ENCODE measurements around the gene CLMN. TPM values are rescaled to one million over a fixed set of nuclear protein-coding genes. Genes with fewer than 3 reads are reported as not detected.

Gene CLMN
- total RNA-seq, 4 donors from 2014 or later: 6.5 to 10.0 (median 7.9) TPM

DNA sequence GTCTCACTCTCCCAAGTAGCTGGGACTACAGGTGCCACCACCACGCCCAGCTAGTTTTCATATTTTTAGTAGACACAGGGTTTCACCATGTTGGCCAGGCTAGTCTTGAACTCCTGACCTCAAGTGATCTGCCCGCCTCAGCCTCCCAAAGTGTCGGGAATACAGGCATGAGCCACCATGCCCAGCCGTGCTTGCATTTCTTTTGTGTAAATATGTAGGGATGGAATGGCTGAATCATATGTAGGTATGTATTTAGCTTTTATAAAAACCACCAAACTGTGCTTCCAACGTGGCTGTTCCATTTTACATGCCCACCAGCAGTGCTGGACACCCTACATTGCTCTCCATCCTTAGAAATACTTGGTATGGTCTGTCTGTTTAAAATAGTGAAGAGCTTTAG is 32.8 kb upstream of the CLMN start:
- Histone ChIP-seq H3K27me3 (peaks cover 0 to 6% (median 0%) of the 10 kb centered on the region in 4 donors), H3K9me3 (peaks cover 0 to 16% (median 15%) of the 10 kb centered on the region in 4 donors), H3K36me3 (no peaks in the 10 kb centered on the region), H3K27ac (replicated peaks in 1 of 4) (no peak overlapping the region), H3K4me3 (no peak overlapping the region), H3K4me1 (no peaks in the 10 kb centered on the region)
- DNase-seq (ENCODE audit: extremely low spot score): no peak
- TF ChIP-seq, protein P1, sequence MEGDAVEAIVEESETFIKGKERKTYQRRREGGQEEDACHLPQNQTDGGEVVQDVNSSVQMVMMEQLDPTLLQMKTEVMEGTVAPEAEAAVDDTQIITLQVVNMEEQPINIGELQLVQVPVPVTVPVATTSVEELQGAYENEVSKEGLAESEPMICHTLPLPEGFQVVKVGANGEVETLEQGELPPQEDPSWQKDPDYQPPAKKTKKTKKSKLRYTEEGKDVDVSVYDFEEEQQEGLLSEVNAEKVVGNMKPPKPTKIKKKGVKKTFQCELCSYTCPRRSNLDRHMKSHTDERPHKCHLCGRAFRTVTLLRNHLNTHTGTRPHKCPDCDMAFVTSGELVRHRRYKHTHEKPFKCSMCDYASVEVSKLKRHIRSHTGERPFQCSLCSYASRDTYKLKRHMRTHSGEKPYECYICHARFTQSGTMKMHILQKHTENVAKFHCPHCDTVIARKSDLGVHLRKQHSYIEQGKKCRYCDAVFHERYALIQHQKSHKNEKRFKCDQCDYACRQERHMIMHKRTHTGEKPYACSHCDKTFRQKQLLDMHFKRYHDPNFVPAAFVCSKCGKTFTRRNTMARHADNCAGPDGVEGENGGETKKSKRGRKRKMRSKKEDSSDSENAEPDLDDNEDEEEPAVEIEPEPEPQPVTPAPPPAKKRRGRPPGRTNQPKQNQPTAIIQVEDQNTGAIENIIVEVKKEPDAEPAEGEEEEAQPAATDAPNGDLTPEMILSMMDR (IDR thresholded peaks at IDR 0.05): no peak
- TF ChIP-seq EP300 (IDR thresholded peaks at IDR 0.05): no peak
- no peak for TF ChIP-seq POLR2A (IDR thresholded peaks at IDR 0.05; ENCODE audit: low read depth)
- TF ChIP-seq POLR2AphosphoS5 (IDR thresholded peaks at IDR 0.05): no peak
- 77% methylated on average over 5 of the region's 5 CpGs for WGBS
- intact Hi-C loops (cut with DNase I): no loop called here

DNA sequence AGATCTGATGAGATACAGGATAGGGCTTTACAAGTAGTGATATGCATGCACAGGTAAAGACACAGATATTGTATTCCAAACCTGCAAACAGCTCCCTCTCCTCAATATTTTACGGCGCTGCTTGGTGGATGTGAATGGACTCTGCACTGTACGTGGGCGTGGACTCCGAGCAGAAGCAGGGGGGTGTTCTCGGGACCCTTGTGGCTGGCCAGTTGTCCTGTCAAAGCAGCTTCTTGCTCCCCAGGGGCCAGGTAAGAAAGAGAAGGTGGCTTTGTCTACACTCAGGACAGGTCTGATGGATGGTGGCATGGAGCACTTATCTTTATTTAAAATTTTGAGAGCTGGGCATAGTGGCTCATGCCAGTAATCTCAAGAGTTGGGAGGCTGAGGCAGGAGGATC is 29.5 kb upstream of the CLMN start:
- Histone ChIP-seq H3K27ac (replicated peaks in 1 of 4) (no peak overlapping the region), H3K9me3 (peaks cover 0 to 9% (median 5%) of the 10 kb centered on the region in 4 donors), H3K4me3 (no peak overlapping the region), H3K36me3 (no peaks in the 10 kb centered on the region), H3K27me3 (peaks cover 0 to 6% (median 0%) of the 10 kb centered on the region in 4 donors), H3K4me1 (no peaks in the 10 kb centered on the region)
- 89% methylated on average over 6 of the region's 6 CpGs for WGBS
- intact Hi-C loops (cut with DNase I): no loop called here
- TF ChIP-seq, protein P1 (IDR thresholded peaks at IDR 0.05): no peak
- no peak for TF ChIP-seq POLR2A (IDR thresholded peaks at IDR 0.05; ENCODE audit: low read depth)
- no peak for TF ChIP-seq POLR2AphosphoS5 (IDR thresholded peaks at IDR 0.05)
- TF ChIP-seq EP300 (IDR thresholded peaks at IDR 0.05): no peak
- no peak for DNase-seq (ENCODE audit: extremely low spot score)

DNA sequence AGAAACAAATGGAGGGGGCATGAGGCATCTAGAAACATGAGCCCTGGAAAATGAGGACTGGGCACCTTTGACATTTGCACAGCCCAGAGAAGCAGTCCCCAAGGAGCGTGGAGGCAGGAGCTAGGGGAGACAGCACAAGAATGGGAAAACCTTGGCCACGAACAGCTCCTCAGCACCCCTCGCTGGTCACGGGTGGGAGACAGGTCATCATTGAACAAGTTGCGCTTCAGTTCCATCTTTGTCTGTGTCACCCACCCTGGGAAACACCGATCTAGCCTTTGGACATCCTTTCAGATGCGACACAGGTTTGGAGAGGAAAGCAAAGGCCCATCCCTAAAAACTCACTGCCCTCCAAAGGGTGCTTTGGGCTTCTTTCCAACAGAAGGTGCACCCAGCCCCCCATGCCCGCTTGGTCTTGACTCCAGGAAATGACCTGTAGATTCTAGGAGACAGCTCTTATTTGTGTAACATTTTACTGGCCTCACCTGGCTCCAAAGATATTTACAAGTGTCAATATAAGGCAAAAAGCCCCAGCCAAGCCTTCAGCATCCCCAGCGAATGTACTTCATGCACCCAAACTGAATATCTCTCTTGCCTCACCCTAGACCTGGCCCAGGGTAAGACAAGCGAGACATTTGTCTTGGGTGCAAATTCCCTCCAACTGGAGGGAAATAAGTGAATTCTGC is 28.8 kb upstream of the CLMN start:
- H3K27ac ChIP-seq (replicated peaks in 1 of 4): no peak overlapping the region
- no peaks in the 10 kb centered on the region for H3K36me3 ChIP-seq
- WGBS: 86% methylated on average over 10 of the region's 10 CpGs
- no peaks in the 10 kb centered on the region for H3K4me1 ChIP-seq
- TF ChIP-seq EP300 (IDR thresholded peaks at IDR 0.05): no peak
- TF ChIP-seq POLR2A (IDR thresholded peaks at IDR 0.05; ENCODE audit: low read depth): no peak
- TF ChIP-seq, protein P1 (IDR thresholded peaks at IDR 0.05): no peak
- TF ChIP-seq POLR2AphosphoS5 (IDR thresholded peaks at IDR 0.05): no peak
- peaks cover 0 to 2% (median 0%) of the 10 kb centered on the region in 4 donors for H3K9me3 ChIP-seq
- H3K4me3 ChIP-seq: no peak overlapping the region
- no peak for DNase-seq (ENCODE audit: extremely low spot score)
- intact Hi-C loops (cut with DNase I): no loop called here
- peaks cover 0 to 6% (median 0%) of the 10 kb centered on the region in 4 donors for H3K27me3 ChIP-seq

DNA sequence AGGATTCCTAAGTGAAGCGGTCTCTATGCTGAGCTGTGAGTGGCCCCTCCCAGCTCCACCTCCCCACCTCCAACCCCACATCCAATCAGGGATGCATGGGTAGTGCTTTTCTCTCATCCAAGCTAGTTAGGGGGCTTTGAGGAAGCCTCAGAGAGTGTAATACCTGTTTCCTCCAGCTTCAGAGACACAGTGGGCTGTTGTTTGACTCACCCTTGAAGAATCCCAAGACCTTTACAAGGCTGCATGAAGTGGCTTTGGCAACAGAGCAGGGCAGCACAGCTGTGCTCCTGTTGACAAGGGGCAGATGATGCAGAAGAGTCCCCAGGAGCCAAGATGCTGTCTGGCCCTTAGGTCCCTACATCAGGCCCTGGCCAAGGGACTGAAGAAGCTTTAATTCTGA is 27.1 kb upstream of the CLMN start:
- DNase-seq (ENCODE audit: extremely low spot score): no peak
- H3K27ac ChIP-seq (replicated peaks in 1 of 4): no peak overlapping the region
- no peaks in the 10 kb centered on the region for H3K4me1 ChIP-seq
- no peaks in the 10 kb centered on the region for H3K9me3 ChIP-seq
- no peak for TF ChIP-seq EP300 (IDR thresholded peaks at IDR 0.05)
- no peak for TF ChIP-seq POLR2A (IDR thresholded peaks at IDR 0.05; ENCODE audit: low read depth)
- TF ChIP-seq POLR2AphosphoS5 (IDR thresholded peaks at IDR 0.05): no peak
- intact Hi-C loops (cut with DNase I): no loop called here
- no peaks in the 10 kb centered on the region for H3K36me3 ChIP-seq
- WGBS: 100% methylated on average over 1 of the region's 1 CpG
- H3K4me3 ChIP-seq: no peak overlapping the region
- peaks cover 0 to 6% (median 0%) of the 10 kb centered on the region in 4 donors for H3K27me3 ChIP-seq

DNA sequence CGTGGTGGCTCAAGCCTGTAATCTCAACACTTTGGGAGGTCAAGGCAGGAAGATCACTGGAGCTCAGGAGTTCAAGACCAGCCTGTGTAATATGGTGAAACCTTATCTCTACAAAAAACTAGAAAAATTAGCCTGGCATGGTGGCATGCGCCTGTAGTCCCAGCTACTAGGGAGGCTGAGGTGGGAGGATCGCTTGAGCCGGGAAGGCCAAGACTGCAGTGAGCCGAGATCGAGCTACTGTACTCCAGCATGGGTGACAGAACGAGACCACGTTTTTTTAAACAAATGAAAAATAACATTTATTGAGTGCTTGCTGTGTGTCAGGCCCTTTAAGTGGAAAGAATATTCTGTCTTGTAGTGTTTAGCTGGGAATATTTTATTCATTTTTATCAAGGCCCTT is 26.6 kb upstream of the CLMN start:
- no peaks in the 10 kb centered on the region for H3K9me3 ChIP-seq
- no peak for DNase-seq (ENCODE audit: extremely low spot score)
- no peaks in the 10 kb centered on the region for H3K4me1 ChIP-seq
- H3K27ac ChIP-seq (replicated peaks in 1 of 4): no peak overlapping the region
- 94% methylated on average over 8 of the region's 8 CpGs for WGBS
- no peak overlapping the region for H3K4me3 ChIP-seq
- TF ChIP-seq, protein P1 (IDR thresholded peaks at IDR 0.05): no peak
- TF ChIP-seq EP300 (IDR thresholded peaks at IDR 0.05) (no peak), POLR2AphosphoS5 (IDR thresholded peaks at IDR 0.05) (no peak), POLR2A (IDR thresholded peaks at IDR 0.05; ENCODE audit: low read depth) (no peak)
- no peaks in the 10 kb centered on the region for H3K36me3 ChIP-seq
- intact Hi-C loops (cut with DNase I): no loop called here
- peaks cover 0 to 6% (median 0%) of the 10 kb centered on the region in 4 donors for H3K27me3 ChIP-seq

Measured in esophagus muscularis mucosa (tissue), 4 donors.